ENCODE results near the gene IL17REL.

DNA sequence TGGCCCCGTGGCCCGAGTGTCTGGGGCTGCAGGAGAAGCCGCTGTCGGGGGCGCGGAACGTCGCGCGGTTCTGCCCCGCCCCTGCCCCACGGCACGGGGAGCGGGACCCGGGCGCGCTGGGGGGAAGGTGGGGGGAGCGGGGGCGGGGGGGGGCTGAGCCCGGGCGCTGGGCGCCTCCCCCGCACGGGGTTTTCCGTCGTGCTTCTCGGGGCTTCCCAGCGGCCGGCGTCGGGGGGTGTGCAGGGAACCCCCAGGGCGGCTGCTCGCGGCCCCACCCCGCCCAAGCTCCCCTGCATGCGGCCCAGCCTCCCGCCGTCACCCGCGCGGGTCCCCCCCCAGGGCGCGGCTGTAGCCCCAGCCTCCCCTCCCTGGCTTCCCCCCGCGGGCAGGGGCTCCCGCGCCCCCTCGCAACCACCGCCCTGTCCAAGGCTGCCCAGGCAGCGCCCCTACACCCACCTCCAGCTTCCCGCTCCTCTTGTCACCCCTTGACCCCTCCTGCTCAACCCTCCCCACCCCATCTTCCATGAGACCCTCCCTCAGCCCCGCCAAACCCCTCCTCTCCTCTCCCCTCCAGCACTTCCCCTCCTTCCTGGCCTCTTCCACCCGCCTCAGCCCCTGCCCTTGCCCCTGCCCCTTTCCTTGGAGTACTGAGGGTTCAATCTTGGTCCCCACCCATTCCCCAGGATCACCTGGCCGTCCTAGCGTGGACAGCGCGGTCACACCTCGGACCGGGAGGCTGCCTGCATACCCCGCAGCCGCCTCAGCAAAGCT, 1.7 kb downstream of the IL17REL start:
- TF ChIP-seq TAF1 (IDR thresholded peaks at IDR 0.05; ENCODE audit: borderline replicate concordance, insufficient read depth, low read length), result no peak
- TF ChIP-seq SIN3A (IDR thresholded peaks at IDR 0.05; ENCODE audit: borderline replicate concordance, insufficient read depth, low read length), result no peak
- no peak for TF ChIP-seq POLR2AphosphoS5 (IDR thresholded peaks at IDR 0.05; ENCODE audit: low read depth, low read length)
- TF ChIP-seq, protein P1, sequence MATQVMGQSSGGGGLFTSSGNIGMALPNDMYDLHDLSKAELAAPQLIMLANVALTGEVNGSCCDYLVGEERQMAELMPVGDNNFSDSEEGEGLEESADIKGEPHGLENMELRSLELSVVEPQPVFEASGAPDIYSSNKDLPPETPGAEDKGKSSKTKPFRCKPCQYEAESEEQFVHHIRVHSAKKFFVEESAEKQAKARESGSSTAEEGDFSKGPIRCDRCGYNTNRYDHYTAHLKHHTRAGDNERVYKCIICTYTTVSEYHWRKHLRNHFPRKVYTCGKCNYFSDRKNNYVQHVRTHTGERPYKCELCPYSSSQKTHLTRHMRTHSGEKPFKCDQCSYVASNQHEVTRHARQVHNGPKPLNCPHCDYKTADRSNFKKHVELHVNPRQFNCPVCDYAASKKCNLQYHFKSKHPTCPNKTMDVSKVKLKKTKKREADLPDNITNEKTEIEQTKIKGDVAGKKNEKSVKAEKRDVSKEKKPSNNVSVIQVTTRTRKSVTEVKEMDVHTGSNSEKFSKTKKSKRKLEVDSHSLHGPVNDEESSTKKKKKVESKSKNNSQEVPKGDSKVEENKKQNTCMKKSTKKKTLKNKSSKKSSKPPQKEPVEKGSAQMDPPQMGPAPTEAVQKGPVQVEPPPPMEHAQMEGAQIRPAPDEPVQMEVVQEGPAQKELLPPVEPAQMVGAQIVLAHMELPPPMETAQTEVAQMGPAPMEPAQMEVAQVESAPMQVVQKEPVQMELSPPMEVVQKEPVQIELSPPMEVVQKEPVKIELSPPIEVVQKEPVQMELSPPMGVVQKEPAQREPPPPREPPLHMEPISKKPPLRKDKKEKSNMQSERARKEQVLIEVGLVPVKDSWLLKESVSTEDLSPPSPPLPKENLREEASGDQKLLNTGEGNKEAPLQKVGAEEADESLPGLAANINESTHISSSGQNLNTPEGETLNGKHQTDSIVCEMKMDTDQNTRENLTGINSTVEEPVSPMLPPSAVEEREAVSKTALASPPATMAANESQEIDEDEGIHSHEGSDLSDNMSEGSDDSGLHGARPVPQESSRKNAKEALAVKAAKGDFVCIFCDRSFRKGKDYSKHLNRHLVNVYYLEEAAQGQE (IDR thresholded peaks at IDR 0.05; ENCODE audit: insufficient read depth in 1 of 2, low read depth in 2 of 2, low read length in 2 of 2), result no peak
- no peak for TF ChIP-seq FOXP2 (optimal IDR thresholded peaks at IDR 0.05; ENCODE audit: borderline replicate concordance, extremely low read depth, extremely low read length, insufficient read depth)

Measured in PFSK-1 (cell line).